Muscle layer of colon (tissue), 2 donors: ENCODE results near the gene MORF4L1.
"Not testable (repeated sequence)": the region's sequence is repeated elsewhere in the genome, so short reads cannot be mapped to it uniquely, and the experiment has no call there.

Experiments used
- H3K27ac ChIP-seq: one replicate; pipeline ENCODE4 v1.7.0; 2013; ENCODE audit warnings: low read depth, mild to moderate bottlenecking, low read length, moderate library complexity
- H3K27me3 ChIP-seq, 2 donors: one replicate each; pipeline ENCODE4 v1.7.0; 2013; ENCODE audit warnings: low read length in 2 of 2, mild to moderate bottlenecking in 2 of 2; ENCODE audit not compliant: insufficient read depth in 2 of 2, control insufficient read depth in 1 of 2
- H3K36me3 ChIP-seq: one replicate; pipeline ENCODE4 v1.7.0; 2013; ENCODE audit warnings: mild to moderate bottlenecking, low read length; ENCODE audit not compliant: insufficient read depth
- H3K4me1 ChIP-seq: one replicate; pipeline ENCODE4 v1.7.0; 2013; ENCODE audit warnings: mild to moderate bottlenecking, low read length; ENCODE audit not compliant: insufficient read depth
- H3K4me3 ChIP-seq, 2 donors: one replicate each; pipeline ENCODE4 v1.7.0; 2013; ENCODE audit warnings: low read length in 2 of 2, low read depth in 1 of 2, mild to moderate bottlenecking in 1 of 2, moderate library complexity in 1 of 2
- H3K9ac ChIP-seq: one replicate; pipeline ENCODE4 v1.7.0; 2013; ENCODE audit warnings: low read length
- H3K9me3 ChIP-seq: one replicate; pipeline ENCODE4 v1.7.0; 2013; ENCODE audit warnings: mild to moderate bottlenecking, low read length
- donor health status: abdominal sarcoma.
- donor health status: Adenocarcinoma of cecum.

Gene MORF4L1

DNA sequence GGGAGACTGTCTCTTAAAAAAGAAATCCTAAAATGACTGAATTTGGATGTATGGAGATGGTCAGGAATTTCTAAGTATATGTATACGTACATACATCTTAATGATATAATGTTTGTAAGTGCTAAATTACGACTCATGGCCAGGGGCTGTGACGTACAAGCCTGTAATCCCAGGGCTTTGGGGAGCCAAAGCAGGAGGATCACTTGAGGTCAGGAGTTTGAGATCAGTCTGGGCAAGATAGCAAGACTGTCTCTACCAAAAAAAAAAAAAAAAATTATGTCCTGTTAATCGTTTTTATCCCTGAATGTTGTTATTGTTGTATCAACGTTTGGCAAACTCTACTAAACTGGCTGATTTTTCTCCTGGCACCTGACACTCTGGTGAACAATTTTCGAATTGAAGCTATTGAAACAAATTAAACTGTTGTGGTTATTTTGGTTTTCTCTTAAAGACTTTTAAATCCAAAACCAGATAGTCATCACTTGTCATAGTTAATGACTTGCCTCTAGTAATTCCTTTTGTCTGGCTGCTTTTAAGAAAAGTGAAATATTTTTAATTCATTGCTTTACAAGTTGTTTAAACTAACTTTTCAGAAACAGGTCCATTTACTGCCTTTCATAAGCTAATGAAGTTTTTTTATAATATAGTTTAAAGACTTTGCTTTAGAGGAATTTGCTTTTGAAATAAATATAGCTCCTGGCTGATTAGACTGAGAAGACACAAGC lies 7.0 kb downstream of the MORF4L1 start:
- peaks cover 42% of the 10 kb centered on the region for H3K4me1 ChIP-seq
- H3K9me3 ChIP-seq: no peaks in the 10 kb centered on the region

DNA sequence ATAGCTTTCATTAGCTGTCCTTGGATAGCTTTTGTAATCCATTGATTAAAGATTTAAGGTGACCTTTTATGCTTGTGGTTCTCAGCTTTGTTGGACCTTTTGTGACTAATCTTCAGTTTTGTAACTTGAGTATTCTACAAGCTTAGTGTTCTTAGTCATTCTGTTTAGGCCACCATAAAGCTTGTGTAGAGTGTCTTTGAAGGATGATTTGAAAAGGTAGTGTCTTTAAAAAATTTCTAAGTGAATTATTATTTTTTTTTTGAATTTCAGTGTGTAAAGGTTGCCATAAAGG lies 7.5 kb downstream of the MORF4L1 start:
- Histone ChIP-seq H3K4me1 (peaks cover 40% of the 10 kb centered on the region), H3K9ac (no peak overlapping the region), H3K27ac (no peak overlapping the region), H3K9me3 (no peaks in the 10 kb centered on the region), H3K36me3 (peaks cover 26% of the 10 kb centered on the region), H3K27me3 (no peaks in the 10 kb centered on the region), H3K4me3 (no peak overlapping the region)

More for the DNA sequence above, 7.0 kb downstream of the MORF4L1 start:
- no peak overlapping the region for H3K9ac ChIP-seq
- H3K4me3 ChIP-seq: no peak overlapping the region
- no peaks in the 10 kb centered on the region for H3K27me3 ChIP-seq
- no peak overlapping the region for H3K27ac ChIP-seq
- peaks cover 26% of the 10 kb centered on the region for H3K36me3 ChIP-seq

DNA sequence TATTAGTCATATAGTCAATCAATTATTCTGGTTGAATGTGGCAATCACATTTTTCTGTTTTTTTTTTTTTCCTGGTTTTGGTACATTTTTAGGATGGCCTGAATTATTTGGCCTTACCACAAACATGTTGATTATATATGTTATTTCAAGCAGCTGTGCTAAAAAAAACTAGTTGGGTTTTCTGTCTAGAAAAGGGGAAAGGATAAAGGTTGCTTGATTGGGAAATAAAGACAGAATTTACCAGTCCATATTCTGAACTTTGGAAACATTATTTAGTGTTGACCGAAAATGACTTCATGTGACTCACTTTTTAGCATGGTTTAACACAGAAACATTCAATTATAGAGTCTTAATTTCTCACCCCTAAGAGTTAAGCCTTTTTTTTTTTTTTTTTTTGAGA lies 8.1 kb downstream of the MORF4L1 start:
- Histone ChIP-seq H3K36me3 (peaks cover 28% of the 10 kb centered on the region), H3K27me3 (no peaks in the 10 kb centered on the region), H3K9me3 (no peaks in the 10 kb centered on the region), H3K9ac (no peak overlapping the region), H3K4me3 (no peak overlapping the region), H3K27ac (no peak overlapping the region), H3K4me1 (peaks cover 36% of the 10 kb centered on the region)

DNA sequence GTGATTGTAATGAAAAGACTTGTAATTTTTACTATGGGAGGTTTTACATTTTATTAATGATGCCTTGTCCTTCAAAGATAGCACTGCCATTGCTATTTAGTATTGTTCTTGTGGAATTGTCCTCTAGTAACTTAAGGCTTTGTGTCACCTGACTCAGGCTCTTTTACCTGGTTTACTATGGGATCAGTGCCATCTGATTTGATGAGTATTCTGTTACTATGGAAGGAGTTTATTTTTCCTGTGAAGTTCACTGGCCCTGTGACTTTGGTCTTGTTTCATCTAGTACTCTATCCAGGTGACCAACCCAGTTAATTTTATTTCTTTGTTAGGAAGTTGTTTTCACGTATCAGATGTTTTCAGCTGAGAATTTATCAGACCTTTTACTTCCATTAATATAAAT lies 9.0 kb downstream of the MORF4L1 start:
- no peaks in the 10 kb centered on the region for H3K9me3 ChIP-seq
- H3K4me1 ChIP-seq: peaks cover 32% of the 10 kb centered on the region
- peaks cover 37% of the 10 kb centered on the region for H3K36me3 ChIP-seq
- no peak overlapping the region for H3K27ac ChIP-seq
- no peak overlapping the region for H3K4me3 ChIP-seq
- H3K9ac ChIP-seq: no peak overlapping the region
- no peaks in the 10 kb centered on the region for H3K27me3 ChIP-seq

DNA sequence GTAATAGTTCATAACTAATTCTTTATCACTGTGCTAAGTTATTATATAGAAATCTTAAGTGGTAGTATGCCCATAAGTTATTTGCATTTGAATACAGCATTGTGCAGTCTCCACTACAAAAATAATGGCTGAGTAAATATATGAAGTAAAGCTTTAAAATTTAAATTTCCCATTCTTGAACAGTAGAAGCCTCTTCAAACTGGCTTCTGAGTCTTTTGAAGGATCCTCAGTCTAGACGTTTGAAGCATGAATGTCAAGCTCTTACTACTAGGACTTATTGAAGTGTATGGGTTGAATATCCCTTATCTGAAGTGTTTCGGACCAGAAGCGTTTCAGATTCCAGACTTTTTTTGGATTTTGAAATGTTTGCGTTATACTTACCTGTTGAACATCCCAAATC lies 16.3 kb downstream of the MORF4L1 start:
- H3K4me1 ChIP-seq: peaks cover 4% of the 10 kb centered on the region
- peaks cover 58% of the 10 kb centered on the region for H3K36me3 ChIP-seq
- no peak overlapping the region for H3K4me3 ChIP-seq
- H3K27ac ChIP-seq: no peak overlapping the region
- H3K27me3 ChIP-seq: no peaks in the 10 kb centered on the region
- H3K9me3 ChIP-seq: no peaks in the 10 kb centered on the region
- H3K9ac ChIP-seq: no peak overlapping the region

DNA sequence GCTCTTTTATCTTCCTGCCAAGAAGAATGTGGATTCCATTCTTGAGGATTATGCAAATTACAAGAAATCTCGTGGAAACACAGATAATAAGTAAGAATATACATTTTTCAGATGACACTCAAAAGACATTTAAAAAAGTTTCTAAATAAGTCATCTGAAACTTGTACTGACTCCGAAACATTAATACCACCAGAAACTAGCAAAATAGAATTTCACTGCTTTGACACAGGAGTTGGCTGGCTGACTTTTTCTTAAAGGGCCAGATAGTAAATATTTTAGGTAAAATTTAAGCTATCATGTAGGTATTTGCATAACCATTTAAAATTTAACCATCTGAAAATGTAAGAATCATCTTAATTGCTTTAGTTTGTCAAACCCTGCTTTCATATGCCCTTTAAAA lies 20.8 kb downstream of the MORF4L1 start:
- no peak overlapping the region for H3K4me3 ChIP-seq

DNA sequence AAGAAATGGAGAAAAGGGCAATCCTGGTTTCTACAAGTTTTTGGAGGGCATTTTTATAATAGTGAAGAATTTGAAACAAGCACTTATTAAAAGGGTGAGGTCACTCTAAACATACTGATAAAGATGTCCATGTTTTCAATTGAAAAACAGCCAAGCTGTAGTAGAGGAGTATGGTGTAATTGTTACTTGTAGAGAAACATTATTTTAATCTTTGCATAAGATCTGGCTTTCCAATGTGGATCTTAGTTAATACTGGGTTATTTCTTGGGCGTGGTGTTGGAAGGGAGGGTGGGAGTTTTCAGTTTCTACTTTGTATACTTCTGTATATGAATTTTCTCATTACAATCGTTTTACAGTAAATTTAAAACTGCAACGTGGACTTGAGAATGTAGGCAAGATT lies 22.8 kb downstream of the MORF4L1 start:
- Histone ChIP-seq H3K27me3 (no peaks in the 10 kb centered on the region), H3K4me3 (no peak overlapping the region), H3K27ac (no peak overlapping the region), H3K9ac (no peak overlapping the region), H3K4me1 (no peaks in the 10 kb centered on the region), H3K36me3 (peaks cover 65% of the 10 kb centered on the region), H3K9me3 (no peaks in the 10 kb centered on the region)

More for the DNA sequence above, 20.8 kb downstream of the MORF4L1 start:
- no peaks in the 10 kb centered on the region for H3K27me3 ChIP-seq
- peaks cover 62% of the 10 kb centered on the region for H3K36me3 ChIP-seq
- H3K4me1 ChIP-seq: no peaks in the 10 kb centered on the region
- no peak overlapping the region for H3K27ac ChIP-seq
- no peaks in the 10 kb centered on the region for H3K9me3 ChIP-seq
- H3K9ac ChIP-seq: no peak overlapping the region

DNA sequence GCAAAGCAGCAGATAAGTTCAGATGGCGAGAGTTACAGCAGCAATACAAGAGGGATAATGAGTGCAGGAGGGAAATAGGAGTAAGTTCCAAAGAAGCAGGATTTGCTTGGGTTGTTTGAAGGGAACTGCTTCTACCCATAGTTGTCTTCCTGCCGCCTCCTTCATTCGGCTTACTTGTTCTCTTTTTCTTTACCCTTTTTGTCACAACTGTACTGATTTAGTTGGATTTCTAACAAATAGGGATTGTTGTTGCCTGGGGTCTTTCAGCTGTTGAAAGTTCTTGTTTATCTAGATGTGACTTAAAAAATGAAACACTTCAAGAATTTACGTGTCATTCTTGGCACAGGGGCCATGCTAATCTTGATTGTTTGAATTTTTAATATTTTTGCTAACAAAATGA lies 25.9 kb downstream of the MORF4L1 start:
- H3K36me3 ChIP-seq: peaks cover 73% of the 10 kb centered on the region
- H3K9ac ChIP-seq: no peak overlapping the region
- H3K27me3 ChIP-seq: no peaks in the 10 kb centered on the region
- H3K27ac ChIP-seq: no peak overlapping the region
- H3K9me3 ChIP-seq: no peaks in the 10 kb centered on the region
- H3K4me1 ChIP-seq: no peaks in the 10 kb centered on the region
- no peak overlapping the region for H3K4me3 ChIP-seq

DNA sequence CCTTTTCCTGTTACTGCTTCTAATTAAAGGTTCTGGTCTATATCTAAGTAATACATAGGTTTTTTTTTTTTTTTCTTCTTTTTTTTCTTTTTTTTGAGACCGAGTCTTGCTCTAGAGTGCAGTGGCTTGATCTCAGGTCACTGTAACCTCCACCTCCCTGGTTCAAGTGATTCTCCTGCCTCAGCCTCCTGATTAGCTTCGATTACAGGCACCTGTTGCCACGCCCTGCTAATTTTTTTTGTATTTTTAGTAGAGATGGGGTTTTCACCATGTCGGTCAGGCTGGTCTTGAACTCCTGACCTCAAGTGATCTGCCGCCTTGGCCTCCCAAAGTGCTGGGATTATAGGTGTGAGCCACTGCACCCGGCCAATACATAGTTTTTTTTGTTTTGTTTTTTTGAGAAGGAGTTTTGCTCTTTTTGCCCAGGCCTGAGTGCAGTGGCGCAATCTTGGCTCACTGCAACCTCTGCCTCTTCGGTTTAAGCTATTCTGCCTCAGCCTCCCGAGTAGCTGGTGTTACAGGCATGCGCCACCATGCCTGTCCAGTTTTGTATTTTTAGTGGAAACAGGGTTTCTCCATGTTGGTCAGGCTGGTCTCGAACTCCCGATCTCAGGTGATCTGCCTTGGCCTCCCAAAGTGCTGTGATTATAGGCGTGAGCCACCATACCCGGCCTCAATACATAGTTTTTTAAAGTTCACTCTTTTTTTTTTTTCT lies 28.3 kb downstream of the MORF4L1 start:
- not testable (repeated sequence) for H3K27me3 ChIP-seq, H3K27ac ChIP-seq, H3K9ac ChIP-seq, H3K9me3 ChIP-seq, H3K4me1 ChIP-seq, H3K4me3 ChIP-seq
- peaks cover 70% of the 10 kb centered on the region for H3K36me3 ChIP-seq

DNA sequence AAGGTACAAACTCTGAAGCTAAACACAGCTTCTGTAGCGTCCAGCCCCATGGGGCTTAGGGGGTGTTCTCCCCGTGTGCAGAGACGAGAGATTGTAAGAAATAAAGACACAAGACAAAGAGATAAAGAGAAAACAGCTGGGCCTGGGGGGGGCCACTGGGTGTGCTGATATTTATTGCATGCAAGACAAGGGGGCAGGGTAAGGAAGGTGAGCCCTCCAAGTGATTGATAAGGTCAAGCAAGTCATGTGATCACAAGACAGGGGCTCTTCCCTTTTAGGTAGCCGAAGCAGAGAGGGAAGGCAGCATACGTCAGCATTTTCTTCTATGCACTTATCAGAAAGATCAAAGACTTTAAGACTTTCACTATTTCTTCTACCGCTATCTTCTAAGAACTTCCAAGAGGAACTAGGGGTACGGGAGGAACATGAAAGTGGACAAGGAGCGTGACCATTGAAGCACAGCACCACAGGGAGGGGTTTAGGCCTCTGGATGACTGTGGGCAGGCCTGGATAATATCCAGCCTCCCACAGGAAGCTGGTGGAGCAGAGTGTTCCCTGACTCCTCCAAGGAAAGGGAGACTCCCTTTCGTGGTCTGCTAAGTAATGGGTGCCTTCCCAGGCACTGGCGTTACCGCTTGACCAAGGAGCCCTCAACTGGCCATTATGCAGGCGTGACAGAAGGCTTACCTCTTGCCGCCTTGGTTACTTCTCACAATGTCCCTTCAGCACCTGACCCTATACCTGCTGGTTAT lies 29.8 kb downstream of the MORF4L1 start:
- H3K4me1 ChIP-seq, H3K9me3 ChIP-seq, H3K9ac ChIP-seq, H3K27me3 ChIP-seq, H3K27ac ChIP-seq, H3K4me3 ChIP-seq: not testable (repeated sequence)
- H3K36me3 ChIP-seq: peaks cover 79% of the 10 kb centered on the region

DNA sequence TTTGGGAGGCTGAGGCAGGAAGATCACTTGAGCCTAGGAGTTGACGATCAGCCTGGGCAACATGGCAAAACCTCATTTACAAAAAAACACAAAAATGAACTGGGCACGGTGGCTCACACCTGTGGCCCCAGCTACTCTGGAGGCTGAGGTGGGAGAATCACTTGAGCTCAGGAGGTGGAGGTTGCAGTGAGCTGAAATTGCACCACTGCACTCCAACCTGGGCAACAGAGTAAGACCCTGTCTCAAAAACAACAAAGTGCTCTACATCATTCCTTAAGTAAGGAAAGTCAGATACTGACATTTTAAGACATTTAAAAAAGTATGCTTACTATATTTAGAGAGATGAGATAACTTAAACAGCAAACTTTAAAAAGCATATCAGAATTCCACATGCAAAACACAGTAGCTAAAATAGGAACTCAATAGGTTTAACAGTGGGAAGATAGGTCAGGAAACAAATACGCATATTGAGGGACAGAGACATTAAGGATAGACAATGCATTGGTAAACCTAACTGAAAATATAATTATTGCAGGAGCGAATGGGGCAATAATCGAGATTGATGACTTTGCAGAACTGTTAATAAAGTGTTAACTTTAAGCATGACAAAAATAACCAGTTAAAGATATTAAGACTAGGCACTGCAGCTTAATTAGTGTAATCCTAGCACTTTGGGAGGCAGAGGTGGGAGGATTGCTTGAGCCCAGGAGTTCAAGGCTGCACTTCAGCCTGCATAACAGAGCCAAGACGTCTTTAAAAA lies 32.1 kb downstream of the MORF4L1 start:
- Histone ChIP-seq H3K4me1 (peaks cover 12% of the 10 kb centered on the region), H3K9ac (no peak overlapping the region), H3K9me3 (no peaks in the 10 kb centered on the region), H3K4me3 (no peak overlapping the region), H3K27me3 (no peaks in the 10 kb centered on the region), H3K27ac (no peak overlapping the region), H3K36me3 (peaks cover 70% of the 10 kb centered on the region)
